ENCODE measurements around the gene FSD2.

DNA sequence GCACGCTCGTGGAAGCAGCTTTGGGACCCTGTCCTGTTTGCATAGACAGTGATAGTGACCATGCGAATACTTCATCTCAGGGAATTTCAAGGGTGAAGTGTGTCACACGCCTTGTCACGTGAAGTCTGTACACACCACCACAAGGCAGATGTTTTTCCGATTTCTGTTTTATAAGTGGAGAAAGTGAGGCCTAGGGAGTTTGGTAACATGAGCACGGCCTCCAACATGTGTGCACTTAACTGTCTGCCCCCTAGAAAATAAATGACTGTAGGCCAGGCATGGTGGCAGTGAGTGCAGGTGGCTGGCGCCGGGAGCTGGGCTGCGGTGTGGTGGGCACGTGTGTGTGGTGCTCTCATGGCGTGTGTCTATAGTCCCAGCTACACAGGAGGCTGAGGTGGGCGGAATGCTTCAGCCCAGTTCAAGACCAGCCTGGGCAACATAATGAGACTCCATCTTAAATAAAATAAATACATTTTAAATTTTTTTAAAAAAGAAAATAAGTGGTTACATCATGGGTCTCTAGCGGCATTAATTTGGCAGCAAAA is 45.5 kb upstream of the FSD2 start:
- TF ChIP-seq, protein P1, sequence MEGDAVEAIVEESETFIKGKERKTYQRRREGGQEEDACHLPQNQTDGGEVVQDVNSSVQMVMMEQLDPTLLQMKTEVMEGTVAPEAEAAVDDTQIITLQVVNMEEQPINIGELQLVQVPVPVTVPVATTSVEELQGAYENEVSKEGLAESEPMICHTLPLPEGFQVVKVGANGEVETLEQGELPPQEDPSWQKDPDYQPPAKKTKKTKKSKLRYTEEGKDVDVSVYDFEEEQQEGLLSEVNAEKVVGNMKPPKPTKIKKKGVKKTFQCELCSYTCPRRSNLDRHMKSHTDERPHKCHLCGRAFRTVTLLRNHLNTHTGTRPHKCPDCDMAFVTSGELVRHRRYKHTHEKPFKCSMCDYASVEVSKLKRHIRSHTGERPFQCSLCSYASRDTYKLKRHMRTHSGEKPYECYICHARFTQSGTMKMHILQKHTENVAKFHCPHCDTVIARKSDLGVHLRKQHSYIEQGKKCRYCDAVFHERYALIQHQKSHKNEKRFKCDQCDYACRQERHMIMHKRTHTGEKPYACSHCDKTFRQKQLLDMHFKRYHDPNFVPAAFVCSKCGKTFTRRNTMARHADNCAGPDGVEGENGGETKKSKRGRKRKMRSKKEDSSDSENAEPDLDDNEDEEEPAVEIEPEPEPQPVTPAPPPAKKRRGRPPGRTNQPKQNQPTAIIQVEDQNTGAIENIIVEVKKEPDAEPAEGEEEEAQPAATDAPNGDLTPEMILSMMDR (IDR thresholded peaks at IDR 0.05 in 8 of 11, conservative IDR thresholded peaks at IDR 0.05 in 3 of 11) = no peak
- TF ChIP-seq POLR2AphosphoS5 (IDR thresholded peaks at IDR 0.05) (no peak), POLR2A (IDR thresholded peaks at IDR 0.05) (no peak)
